ENCODE results near the gene TCF12.

DNA sequence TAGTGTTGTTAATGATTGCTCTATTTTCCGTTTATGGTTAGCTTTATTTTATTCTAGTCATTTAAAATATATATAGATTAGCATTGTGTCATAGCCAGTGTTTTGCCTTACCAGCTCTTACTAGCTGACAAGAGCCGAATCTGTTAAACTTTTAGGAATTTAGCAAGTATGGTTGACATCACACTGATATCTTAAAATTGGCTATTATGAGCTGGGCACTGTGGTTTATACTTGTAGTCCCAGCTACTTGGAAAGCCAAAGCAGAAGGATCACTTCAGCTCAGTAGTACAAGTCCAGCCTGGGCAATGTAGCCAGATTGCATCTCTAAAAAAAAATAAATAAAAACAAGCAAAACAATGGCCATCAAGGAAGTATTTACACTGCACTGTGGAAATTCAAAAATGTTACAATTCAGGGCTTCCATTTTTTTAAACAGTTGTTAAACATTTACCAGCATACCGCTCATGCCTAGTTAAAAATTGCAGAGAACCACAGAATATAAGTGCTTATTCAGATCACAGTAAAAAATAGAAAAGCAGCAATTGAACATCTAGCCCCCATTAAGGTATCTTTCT, 249.5 kb downstream of the TCF12 start:
- TF ChIP-seq RAD21 (IDR thresholded peaks at IDR 0.05; ENCODE audit: low read depth) (no peak), REST (IDR thresholded peaks at IDR 0.05; ENCODE audit: low read depth) (no peak), EP300 (IDR thresholded peaks at IDR 0.05; ENCODE audit: borderline replicate concordance) (no peak), YY1 (IDR thresholded peaks at IDR 0.05; ENCODE audit: low read depth) (no peak), TAF1 (IDR thresholded peaks at IDR 0.05; ENCODE audit: low read depth) (no peak), FOXM1 (IDR thresholded peaks at IDR 0.05; ENCODE audit: borderline replicate concordance, low read depth) (no peak), EGR1 (IDR thresholded peaks at IDR 0.05) (no peak), TCF12 (IDR thresholded peaks at IDR 0.05; ENCODE audit: low read depth) (no peak)
- TF ChIP-seq, protein P1, sequence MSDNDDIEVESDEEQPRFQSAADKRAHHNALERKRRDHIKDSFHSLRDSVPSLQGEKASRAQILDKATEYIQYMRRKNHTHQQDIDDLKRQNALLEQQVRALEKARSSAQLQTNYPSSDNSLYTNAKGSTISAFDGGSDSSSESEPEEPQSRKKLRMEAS (IDR thresholded peaks at IDR 0.05): no peak
